Colonic mucosa (tissue), 4 donors: Measurements from ENCODE around the gene KAT8. TPM values are rescaled to one million over a fixed set of nuclear protein-coding genes. Genes with fewer than 3 reads are reported as not detected.
A peak's percentile ranks its signal among the peaks of the same experiment; 100 is the strongest.

ENCODE experiments used
- DNase-seq: peaks from one replicate; pipeline ENCODE4 v3.0.0-alpha.2; 2020
- H3K27ac ChIP-seq: fragments of 200-600 bp; one replicate; pipeline ENCODE4 v1.8.0; 2021
- H3K27me3 ChIP-seq: fragments of 200-600 bp; one replicate; pipeline ENCODE4 v1.8.0; 2021
- H3K36me3 ChIP-seq: fragments of 200-600 bp; one replicate; pipeline ENCODE4 v1.8.0; 2021
- H3K4me1 ChIP-seq: fragments of 200-600 bp; one replicate; pipeline ENCODE4 v1.8.0; 2021; ENCODE audit warnings: mild to moderate bottlenecking
- H3K4me3 ChIP-seq: fragments of 200-600 bp; one replicate; pipeline ENCODE4 v1.8.0; 2021
- H3K9ac ChIP-seq, 2 donors: one replicate each; pipeline ENCODE4 v1.7.0; 2013; ENCODE audit warnings: control low read depth in 2 of 2, low read depth in 2 of 2, low read length in 2 of 2
- H3K9me3 ChIP-seq: fragments of 200-600 bp; one replicate; pipeline ENCODE4 v1.8.0; 2021
- CTCF ChIP-seq: fragments of 200-600 bp; IDR thresholded peaks from one replicate; pipeline ENCODE4 v1.8.0; 2022; ENCODE audit warnings: antibody characterized with exemption, mild to moderate bottlenecking
- intact Hi-C: fragments of 100-400 bp; cut with DNase I; formaldehyde crosslinking; loops from one replicate; pipeline ENCODE4 v1.14.1; 2022
- total RNA-seq, 2 donors: library from RNA; stranded (reverse); fragmentation: NEBNext Ultra II Directional in 1 of 2; extraction: Animal tissue kit (Norgen Biotek cat#: 25700) in 1 of 2; gene quantifications; one replicate each; pipeline ENCODE4 v1.2.1, GENCODE V29; 2021
- donor health status: healthy.
- donor health status: DM: no; HTN: no; CAD: no.
- donor health status: DM: no; HTN: no; CAD: no.

The KAT8 gene
- total RNA-seq, 2 donors from 2014 or later = 42.2 to 69.5 TPM

GRCh38 chr16:31177136-31177535 lies 59.7 kb downstream of the KAT8 start:
- intact Hi-C loops = no loop called here
- peaks cover 5% of the 10 kb centered on the region for H3K4me1 ChIP-seq
- DNase-seq = no peak
- no peak overlapping the region for H3K9ac ChIP-seq
- no peaks in the 10 kb centered on the region for H3K9me3 ChIP-seq
- H3K27ac ChIP-seq = no peak overlapping the region
- H3K27me3 ChIP-seq = no peaks in the 10 kb centered on the region
- no peak for TF ChIP-seq CTCF
- no peak overlapping the region for H3K4me3 ChIP-seq
- H3K36me3 ChIP-seq = no peaks in the 10 kb centered on the region

- Histone ChIP-seq H3K36me3 (peaks cover 9% of the 10 kb centered on the region), H3K4me3 (peak overlapping the region; percentile 79), H3K27me3 (no peaks in the 10 kb centered on the region), H3K27ac (peak overlapping the region; percentile 81), H3K9me3 (no peaks in the 10 kb centered on the region), H3K9ac (peak overlapping the region; percentile 86 to 95), H3K4me1 (peaks cover 14% of the 10 kb centered on the region)
- no peak for TF ChIP-seq CTCF
- DNase-seq = no peak
- intact Hi-C loops = no loop called here
Observed at GRCh38 chr16:31179219-31179746, 61.8 kb downstream of the KAT8 start.

- Histone ChIP-seq H3K27me3 (no peaks in the 10 kb centered on the region), H3K27ac (peak within 1 kb of the TSS; percentile 81), H3K9me3 (no peaks in the 10 kb centered on the region), H3K4me3 (peak within 1 kb of the TSS; percentile 79), H3K36me3 (peaks cover 9% of the 10 kb centered on the region), H3K9ac (peak within 1 kb of the TSS; percentile 90 to 95), H3K4me1 (peaks cover 14% of the 10 kb centered on the region)
- TF ChIP-seq CTCF = no peak
- peak; percentile 93 for DNase-seq
- intact Hi-C loops = loop anchor here (10.0 kb wide), 1 partner anchor 275 kb away; the partner anchor contains the start of gene ARMC5
Observed at GRCh38 chr16:31179747-31180459, 62.4 kb downstream of the KAT8 start, which contains the start of gene FUS. TSS of gene FUS (plus strand) at chr16:31180139. CDS start at chr16:31180215, 76 bp downstream.

Other genes starting within 250 kb of the KAT8 start
- 10 to 100 TPM; 19.9 to 34.5 TPM for gene BCL7C, start 223.6 kb upstream of the KAT8 start, total RNA-seq
- gene CTF1, start 221.1 kb upstream of the KAT8 start, total RNA-seq = 1 to 10 TPM in 1 of 2 donors, under 1 TPM in 1; 0.72 to 1.6 TPM
- 10 to 100 TPM; 21.9 to 44.8 TPM for gene FBXL19, start 194.1 kb upstream of the KAT8 start, total RNA-seq
- gene ORAI3, start 168.6 kb upstream of the KAT8 start, total RNA-seq = 10 to 100 TPM; 14.3 to 22.1 TPM
- 10 to 100 TPM; 11.6 to 15.9 TPM for gene SETD1A, start 159.9 kb upstream of the KAT8 start, total RNA-seq
- gene HSD3B7, start 132.5 kb upstream of the KAT8 start, total RNA-seq = 10 to 100 TPM; 19.0 to 20.9 TPM
- gene STX1B, start 107.0 kb upstream of the KAT8 start, total RNA-seq = under 1 TPM; 0.35 to 0.52 TPM
- gene STX4, start 84.1 kb upstream of the KAT8 start, total RNA-seq = 10 to 100 TPM; 70.8 to 71.4 TPM
- 10 to 100 TPM in 1 of 2 donors, 1 to 10 TPM in 1; 7.8 to 12.8 TPM for gene ZNF668, start 43.4 kb upstream of the KAT8 start, total RNA-seq
- 10 to 100 TPM; 18.4 to 20.0 TPM for gene ZNF646, start 43.2 kb upstream of the KAT8 start, total RNA-seq
- 1 to 10 TPM in 1 of 2 donors, under 1 TPM in 1; 0.77 to 2.6 TPM for gene PRSS53, start 28.7 kb upstream of the KAT8 start, total RNA-seq
- gene VKORC1, start 22.9 kb upstream of the KAT8 start, total RNA-seq = 10 to 100 TPM; 39.5 to 50.3 TPM
- 10 to 100 TPM; 41.3 to 43.4 TPM for gene BCKDK, start 9.3 kb upstream of the KAT8 start, total RNA-seq
- gene PRSS8, start 18.1 kb downstream of the KAT8 start, total RNA-seq = 100 to 1,000 TPM; 337 to 347 TPM
- gene PRSS36, start 32.4 kb downstream of the KAT8 start, total RNA-seq = 1 to 10 TPM; 3.6 to 6.4 TPM
- gene FUS, start 62.5 kb downstream of the KAT8 start, total RNA-seq = 100 to 1,000 TPM; 134 to 252 TPM
- gene PYCARD, start 85.1 kb downstream of the KAT8 start, total RNA-seq = 100 to 1,000 TPM; 118 to 119 TPM
- gene TRIM72, start 96.5 kb downstream of the KAT8 start, total RNA-seq = under 1 TPM in 1 of 2 donors, not detected in 1; 0.02 TPM
- not detected for gene PYDC1, start 99.5 kb downstream of the KAT8 start, total RNA-seq
- gene ITGAM, start 142.3 kb downstream of the KAT8 start, total RNA-seq = 1 to 10 TPM; 2.7 to 3.7 TPM
- 1 to 10 TPM; 1.4 to 5.9 TPM for gene ITGAX, start 237.5 kb downstream of the KAT8 start, total RNA-seq